ENCODE measurements around the gene IQGAP3.
A peak's percentile ranks its signal among the peaks of the same experiment; 100 is the strongest.

The IQGAP3 gene

DNA sequence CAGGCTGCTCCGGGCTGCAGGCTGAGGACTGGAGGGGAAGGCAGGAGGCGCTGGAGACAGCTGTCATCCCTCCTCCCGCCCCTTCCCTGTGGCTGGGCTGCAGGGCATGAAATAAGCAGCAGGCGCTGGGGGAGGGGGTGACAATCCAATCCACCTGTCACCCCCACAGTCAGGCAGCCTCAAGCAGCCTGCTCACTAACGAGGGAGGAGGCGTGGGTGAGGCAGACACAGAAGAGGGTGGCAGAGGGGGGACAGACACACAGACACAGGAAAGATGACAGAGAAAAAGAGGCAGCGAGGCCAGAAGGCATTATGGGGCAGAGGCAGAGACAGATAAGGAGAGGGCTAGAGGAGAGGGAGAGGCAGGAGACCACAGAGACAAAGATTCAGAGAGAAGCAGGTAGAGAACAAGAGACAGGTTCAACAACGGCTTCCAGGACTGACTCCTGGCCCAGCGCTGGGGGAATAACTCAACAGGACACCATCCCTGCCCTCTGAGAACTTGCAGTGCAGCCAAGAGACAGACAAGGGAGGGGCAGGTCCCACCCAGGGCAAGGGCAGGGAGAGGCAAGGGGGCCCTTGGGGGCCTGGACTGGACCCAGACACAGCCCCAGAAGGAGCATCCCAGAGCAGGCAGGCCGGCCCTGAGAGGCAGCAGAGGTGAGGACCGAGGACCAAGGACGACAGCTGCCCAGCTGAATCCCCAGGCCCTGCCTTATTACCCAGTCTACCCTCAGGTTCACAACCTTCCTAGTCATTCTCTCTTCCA, 83.0 kb downstream of the IQGAP3 start:
- DNase-seq (ENCODE audit: low read depth, low spot score): no peak
- ChIA-PET POLR2A (interaction anchor here (3.9 kb wide), 1 partner anchor 14 kb away, joined by 31 read pairs; the partner anchor contains the start of gene MEF2D), CTCF (interaction anchor here (1.0 to 17.6 kb wide), 9 partner anchors 3 to 83 kb away, joined by 3 to 270 read pairs (median 4); partner anchors contain the start of genes IQGAP3 and MEF2D)
- no peak overlapping the region for H3K4me3 ChIP-seq (ENCODE audit: low read depth, low read length)
- TF ChIP-seq, protein P1, sequence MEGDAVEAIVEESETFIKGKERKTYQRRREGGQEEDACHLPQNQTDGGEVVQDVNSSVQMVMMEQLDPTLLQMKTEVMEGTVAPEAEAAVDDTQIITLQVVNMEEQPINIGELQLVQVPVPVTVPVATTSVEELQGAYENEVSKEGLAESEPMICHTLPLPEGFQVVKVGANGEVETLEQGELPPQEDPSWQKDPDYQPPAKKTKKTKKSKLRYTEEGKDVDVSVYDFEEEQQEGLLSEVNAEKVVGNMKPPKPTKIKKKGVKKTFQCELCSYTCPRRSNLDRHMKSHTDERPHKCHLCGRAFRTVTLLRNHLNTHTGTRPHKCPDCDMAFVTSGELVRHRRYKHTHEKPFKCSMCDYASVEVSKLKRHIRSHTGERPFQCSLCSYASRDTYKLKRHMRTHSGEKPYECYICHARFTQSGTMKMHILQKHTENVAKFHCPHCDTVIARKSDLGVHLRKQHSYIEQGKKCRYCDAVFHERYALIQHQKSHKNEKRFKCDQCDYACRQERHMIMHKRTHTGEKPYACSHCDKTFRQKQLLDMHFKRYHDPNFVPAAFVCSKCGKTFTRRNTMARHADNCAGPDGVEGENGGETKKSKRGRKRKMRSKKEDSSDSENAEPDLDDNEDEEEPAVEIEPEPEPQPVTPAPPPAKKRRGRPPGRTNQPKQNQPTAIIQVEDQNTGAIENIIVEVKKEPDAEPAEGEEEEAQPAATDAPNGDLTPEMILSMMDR (IDR thresholded peaks at IDR 0.05; ENCODE audit: insufficient read depth, low read length, missing control alignments): peak; percentile 25

DNA sequence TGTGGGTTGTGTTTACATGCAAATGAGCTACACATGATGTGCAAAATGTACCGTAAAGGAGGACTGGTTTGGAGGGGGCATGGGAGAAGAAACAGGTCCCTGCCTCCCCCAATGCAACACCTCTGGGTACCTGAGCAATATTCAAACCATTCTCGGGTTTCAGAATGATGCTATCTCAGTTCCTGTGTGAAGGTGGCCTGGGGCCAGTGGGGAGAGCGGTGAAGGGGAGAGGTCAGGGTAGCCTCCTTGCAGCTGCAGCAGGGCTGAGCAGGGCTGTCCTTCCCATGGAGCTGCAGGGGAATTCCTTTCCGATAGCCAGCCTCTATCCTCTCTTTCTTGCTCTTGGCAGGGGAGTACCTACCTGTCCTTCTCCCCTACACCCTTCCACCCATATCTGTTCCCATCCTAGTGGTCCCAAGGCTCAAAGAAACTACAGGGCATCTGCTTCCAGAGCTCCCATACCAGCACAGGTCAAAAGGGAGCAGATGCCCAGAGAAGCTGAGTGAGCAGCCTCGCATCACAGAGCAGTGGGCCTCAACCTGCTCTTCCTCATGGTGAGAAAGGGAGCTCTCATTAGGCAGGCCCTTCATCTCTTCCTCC, 83.7 kb downstream of the IQGAP3 start:
- ChIA-PET CTCF (interaction anchor here (1.2 to 17.6 kb wide), 5 partner anchors 3 to 83 kb away, joined by 3 to 270 read pairs (median 20); partner anchors contain the start of genes IQGAP3 and MEF2D), POLR2A (no interaction called here)
- TF ChIP-seq, protein P1 (IDR thresholded peaks at IDR 0.05; ENCODE audit: insufficient read depth, low read length, missing control alignments): no peak
- H3K4me3 ChIP-seq (ENCODE audit: low read depth, low read length): no peak overlapping the region
- DNase-seq (ENCODE audit: low read depth, low spot score): no peak

DNA sequence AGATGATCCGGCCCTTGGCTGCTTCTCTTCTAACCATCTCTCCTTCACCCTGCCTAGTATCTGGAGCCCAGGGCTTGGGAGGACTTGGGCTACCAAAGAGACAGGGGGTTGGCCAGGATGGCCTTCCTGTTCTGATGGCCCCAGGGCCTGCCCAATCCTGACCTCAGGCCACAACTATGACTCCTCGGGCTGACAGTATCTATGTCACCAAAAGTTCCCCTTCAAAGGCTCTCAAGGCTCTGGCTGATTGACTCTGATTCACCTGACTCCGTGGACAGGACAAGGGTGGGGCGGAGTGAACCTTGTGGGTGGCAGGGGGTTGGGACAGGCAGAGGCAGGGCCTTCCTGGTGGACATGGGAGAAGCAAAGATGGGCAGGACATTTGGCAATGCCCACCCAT, 84.5 kb downstream of the IQGAP3 start:
- TF ChIP-seq, protein P1 (IDR thresholded peaks at IDR 0.05; ENCODE audit: insufficient read depth, low read length, missing control alignments): no peak
- no peak overlapping the region for H3K4me3 ChIP-seq (ENCODE audit: low read depth, low read length)

DNA sequence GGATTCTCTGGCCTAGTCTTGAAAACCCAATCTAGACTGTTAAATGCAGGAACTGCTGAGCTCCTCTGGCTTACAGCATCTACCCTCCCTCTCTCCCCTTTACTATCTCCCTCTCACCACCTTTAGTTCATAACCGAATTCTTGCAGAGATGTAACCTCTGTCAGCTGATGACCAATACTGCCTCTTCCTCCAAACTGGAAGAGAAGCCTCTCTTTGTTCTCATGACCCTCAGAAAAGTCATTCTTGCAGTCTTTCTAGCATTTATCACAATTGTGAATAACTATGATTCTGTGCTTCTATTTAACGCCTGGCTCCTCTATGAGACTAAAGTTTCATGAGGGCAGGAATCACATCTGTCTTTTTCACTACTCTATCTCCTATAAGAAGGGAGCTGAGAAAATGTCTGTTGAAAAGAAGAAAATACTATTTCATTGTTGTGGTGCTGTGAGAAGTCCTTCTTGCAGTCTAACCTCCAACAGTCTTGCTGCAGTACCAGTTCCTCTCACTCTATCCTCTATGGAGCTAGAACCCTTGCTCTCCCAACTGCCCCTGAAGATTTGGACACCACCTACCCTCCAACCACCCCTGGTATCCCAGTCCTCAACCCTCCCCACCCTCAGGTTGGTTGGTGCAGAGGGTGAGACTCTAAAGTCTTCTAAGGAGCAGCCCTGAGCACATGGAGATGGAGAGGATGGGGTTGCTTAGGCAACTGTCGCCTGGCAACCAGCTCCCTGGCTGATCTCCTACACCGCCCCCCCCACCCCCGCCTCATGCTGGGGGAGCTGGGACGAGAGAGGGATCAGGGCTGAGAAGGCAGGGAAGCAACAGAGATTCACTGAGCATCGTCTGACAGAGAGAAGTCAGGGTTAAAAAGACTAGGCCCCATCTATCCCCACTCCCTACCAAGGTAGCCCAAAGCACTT, 85.7 kb downstream of the IQGAP3 start:
- DNase-seq (ENCODE audit: low read depth, low spot score): no peak
- no peak overlapping the region for H3K4me3 ChIP-seq (ENCODE audit: low read depth, low read length)
- ChIA-PET POLR2A (no interaction called here), CTCF (interaction anchor here (1.1 to 14.8 kb wide), 3 partner anchors 10 to 239 kb away, joined by 3 to 270 read pairs (median 20); partner anchors contain the start of gene MEF2D)
- TF ChIP-seq, protein P1 (IDR thresholded peaks at IDR 0.05; ENCODE audit: insufficient read depth, low read length, missing control alignments): no peak

More for the DNA sequence above, 84.5 kb downstream of the IQGAP3 start:
- ChIA-PET POLR2A (no interaction called here), CTCF (interaction anchor here (4.4 to 14.8 kb wide), 2 partner anchors 9 to 11 kb away, joined by 20 to 270 read pairs; partner anchors contain the start of gene MEF2D)
- no peak for DNase-seq (ENCODE audit: low read depth, low spot score)

DNA sequence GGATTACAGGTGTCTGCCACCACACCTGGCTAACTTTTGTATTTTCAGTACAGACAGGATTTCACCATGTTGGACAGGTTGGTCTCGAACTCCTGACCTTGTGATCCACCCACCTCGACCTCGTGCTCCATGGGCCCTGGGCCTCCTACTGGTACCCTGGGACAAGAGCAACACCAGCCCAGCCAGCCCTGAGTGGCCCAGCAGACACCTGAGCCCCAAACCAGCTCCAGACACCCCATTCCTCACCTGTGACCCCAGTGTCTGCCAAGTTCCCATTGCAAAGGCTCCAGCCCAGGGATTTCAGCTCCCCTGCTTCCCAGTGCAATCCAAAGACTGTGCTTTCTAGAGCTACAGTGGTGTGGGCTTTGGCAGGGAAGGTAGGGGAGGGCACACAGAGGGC, 86.4 kb downstream of the IQGAP3 start:
- DNase-seq (ENCODE audit: low read depth, low spot score): no peak
- ChIA-PET POLR2A (no interaction called here), CTCF (interaction anchor here (0.6 to 14.8 kb wide), 7 partner anchors 10 to 240 kb away, joined by 3 to 270 read pairs (median 6); partner anchors contain the start of gene MEF2D)
- TF ChIP-seq, protein P1 (IDR thresholded peaks at IDR 0.05; ENCODE audit: insufficient read depth, low read length, missing control alignments): no peak
- H3K4me3 ChIP-seq (ENCODE audit: low read depth, low read length): no peak overlapping the region
